ENCODE results near the gene PARS2.

PARS2 gene

DNA sequence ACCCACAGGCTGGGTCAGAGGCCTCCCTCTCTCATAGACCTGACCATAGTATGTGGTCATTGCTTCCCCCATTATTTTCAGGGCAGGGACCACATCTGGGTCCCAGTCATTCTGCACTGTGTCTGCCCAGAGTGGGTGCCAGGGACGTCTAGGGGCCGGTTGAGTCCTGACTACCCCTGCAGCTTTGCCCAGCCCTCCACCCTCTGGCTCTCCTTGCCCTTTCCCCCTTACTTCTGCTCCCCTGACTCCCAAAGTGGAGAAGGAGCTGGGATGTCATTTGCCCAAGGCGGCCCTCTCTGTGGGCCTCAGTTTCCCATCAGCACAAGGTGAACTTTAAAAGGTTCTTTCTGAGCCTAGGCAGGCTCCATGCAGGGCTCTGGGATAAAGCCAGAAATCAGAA lies 41.1 kb upstream of the PARS2 start:
- Histone ChIP-seq H3K4me3 (no peak overlapping the region), H3K27ac (no peak overlapping the region)
- peak; percentile 41 for DNase-seq (ENCODE audit: low spot score)

DNA sequence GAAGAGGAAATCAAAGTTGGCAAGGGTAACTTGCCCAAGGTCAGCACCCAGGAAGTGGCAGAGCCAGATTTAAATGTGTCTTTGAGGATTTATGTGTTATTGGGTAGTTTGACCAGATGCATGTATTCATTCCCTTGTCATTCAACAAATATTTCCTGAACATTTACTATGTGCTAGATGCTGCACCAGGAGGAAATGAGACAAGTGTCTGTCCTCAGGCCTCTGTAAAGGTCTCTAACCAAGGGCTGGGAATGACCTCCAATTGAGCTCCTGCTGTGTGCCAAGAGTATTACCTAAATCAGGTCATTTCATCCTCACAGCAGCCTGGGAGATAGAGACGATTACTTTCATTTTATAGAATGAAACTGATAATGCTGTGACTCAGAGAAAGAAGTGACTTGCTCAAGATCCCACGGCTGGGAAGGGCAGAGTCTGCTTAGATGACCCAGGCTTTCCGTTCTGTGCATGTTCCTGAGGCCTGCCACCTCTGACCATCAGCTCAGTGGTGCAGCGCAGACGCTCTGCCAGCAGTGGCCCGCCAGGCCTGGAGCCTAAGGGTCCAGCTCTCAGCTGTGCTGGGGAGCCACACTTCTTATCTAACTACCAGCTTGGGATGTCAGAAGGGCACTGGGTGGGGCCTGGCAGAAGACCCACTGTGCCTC lies 40.3 kb upstream of the PARS2 start:
- Histone ChIP-seq H3K27ac (no peak overlapping the region), H3K4me3 (no peak overlapping the region)
- TF ChIP-seq, protein P1, sequence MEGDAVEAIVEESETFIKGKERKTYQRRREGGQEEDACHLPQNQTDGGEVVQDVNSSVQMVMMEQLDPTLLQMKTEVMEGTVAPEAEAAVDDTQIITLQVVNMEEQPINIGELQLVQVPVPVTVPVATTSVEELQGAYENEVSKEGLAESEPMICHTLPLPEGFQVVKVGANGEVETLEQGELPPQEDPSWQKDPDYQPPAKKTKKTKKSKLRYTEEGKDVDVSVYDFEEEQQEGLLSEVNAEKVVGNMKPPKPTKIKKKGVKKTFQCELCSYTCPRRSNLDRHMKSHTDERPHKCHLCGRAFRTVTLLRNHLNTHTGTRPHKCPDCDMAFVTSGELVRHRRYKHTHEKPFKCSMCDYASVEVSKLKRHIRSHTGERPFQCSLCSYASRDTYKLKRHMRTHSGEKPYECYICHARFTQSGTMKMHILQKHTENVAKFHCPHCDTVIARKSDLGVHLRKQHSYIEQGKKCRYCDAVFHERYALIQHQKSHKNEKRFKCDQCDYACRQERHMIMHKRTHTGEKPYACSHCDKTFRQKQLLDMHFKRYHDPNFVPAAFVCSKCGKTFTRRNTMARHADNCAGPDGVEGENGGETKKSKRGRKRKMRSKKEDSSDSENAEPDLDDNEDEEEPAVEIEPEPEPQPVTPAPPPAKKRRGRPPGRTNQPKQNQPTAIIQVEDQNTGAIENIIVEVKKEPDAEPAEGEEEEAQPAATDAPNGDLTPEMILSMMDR (IDR thresholded peaks at IDR 0.05): no peak
- DNase-seq (ENCODE audit: low spot score): no peak

More for the DNA sequence above, 41.1 kb upstream of the PARS2 start:
- TF ChIP-seq, protein P1 (IDR thresholded peaks at IDR 0.05): no peak

DNA sequence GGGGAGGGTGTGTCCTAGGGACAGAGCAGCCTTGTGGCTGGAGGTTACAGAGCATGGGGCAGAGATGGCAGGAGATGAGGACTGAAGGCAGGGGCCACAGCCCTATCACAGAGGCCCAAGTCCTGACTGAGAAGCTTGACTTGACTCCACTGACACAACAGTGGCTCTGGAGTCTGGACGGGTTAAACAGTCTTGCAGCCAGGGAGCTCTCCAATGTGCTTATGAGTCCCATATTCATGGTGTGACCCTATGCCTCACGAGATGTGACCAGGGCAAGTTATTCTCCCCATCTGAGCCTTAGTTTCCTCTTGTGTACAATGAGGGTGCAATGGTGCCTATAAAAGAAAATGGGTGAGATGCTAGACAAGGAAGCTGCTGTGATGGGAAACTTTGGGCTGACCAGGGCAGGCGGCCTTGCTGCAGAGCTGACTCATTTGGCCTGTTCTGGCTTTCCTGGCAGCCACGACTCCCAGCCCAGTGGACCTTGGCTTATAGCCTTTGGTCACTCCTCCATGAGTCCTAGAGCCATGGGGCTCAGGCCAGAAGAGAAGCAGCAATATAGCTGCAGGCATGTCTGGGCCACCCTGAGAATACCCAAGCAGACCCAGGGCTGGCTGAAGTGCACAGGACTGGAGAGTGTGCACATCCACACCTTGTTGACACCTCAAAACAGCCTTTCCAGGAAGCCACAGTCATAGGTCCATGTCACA lies 39.6 kb upstream of the PARS2 start:
- Histone ChIP-seq H3K4me3 (no peak overlapping the region), H3K27ac (no peak overlapping the region)
- DNase-seq (ENCODE audit: low spot score): no peak
- TF ChIP-seq, protein P1 (IDR thresholded peaks at IDR 0.05): no peak

DNA sequence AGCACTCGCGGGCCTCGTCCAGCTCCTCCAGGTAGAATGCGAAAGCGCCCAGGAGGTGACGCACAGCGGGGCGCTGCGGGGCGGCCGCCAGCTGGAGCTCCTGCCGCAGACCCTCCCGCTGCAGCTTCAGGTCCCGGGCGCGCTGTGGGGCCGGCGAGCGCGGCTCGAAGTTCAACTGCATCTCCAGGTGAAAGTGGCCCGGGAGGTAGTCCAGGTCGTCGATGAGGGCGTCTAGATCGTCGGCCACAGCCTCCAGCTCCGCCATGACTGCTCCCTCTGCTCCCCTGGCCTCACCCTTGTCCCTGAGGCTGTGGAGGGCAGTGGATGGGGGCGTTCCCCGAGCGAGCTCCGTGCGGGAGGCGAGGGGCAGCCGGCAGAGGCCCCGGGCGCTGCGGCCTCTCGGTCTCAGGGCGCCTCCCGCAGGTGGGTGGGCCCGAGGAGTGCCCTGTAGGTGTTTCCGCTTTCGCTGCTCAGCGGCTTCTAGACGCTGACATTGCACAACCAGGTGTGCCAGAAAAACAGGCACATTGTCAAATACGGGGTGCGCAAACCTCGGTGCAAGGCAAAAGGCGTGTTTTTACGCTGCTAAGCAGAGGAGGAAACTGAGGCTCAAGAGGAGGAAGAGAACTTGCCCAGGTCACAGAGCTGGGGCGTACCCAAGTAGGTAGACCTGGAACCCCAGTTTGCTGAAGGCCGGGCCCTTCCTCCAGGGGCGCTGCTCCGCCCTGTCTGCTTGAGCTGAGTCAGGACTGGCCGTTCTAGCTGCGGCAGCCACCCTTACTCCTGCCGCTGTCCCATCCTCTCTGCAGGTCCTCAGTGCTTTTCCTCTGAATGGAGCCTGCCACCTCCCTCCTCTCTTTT lies 36.8 kb upstream of the PARS2 start, which contains the start of gene TTC22:
TSS of gene TTC22 (minus strand) at position 425 of the 861 bp plus-strand sequence. CDS start at position 265, 160 bp downstream.
- no peak within 1 kb of the TSS for H3K27ac ChIP-seq
- TF ChIP-seq, protein P1 (IDR thresholded peaks at IDR 0.05): no peak
- peak within 1 kb of the TSS; percentile 63 for H3K4me3 ChIP-seq
- no peak for DNase-seq (ENCODE audit: low spot score)

DNA sequence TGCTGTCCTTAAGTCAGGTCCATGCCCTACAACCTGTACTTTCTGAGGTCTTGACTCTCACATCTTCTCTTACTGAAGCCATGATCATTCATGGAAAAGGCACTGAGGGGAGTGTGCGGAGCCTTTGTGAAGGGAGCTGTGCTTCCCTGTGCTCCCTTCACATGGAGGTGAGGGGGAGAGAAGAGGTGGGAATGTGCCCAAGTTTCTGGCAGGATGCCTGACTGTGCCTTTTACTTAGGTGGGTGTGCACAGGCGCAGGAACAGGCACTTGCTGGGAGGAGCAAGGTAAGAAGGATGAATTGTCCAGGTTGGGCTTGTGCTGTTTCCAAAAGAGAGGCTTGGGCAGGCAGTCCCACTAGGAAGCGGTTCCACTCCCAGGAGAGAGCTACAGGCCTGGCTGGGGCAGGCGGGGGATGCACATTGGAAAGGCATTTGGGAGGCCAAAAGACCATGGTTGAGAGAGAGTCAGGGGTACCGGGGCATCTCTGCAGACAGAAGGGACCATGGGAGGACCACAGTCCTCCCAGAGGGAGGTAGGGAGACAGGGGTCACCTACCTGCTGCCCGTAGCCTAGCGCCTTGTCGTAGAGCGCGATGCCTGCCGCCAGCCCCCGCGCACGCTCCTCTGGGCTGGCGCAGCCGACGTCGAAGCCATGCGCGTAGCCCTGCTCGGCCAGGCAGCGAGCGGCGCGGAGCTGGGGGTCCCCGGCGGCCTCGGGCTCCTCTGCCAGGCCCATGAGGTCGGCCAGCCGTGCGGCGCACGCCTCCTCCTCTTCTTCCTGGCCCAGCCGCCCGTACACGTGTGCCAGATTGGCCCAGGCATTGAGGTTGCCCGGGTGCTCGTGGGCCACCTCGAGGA lies 35.9 kb upstream of the PARS2 start:
- no peak overlapping the region for H3K27ac ChIP-seq
- H3K4me3 ChIP-seq: peak overlapping the region; percentile 63

More for the DNA sequence above, 35.9 kb upstream of the PARS2 start:
- DNase-seq (ENCODE audit: low spot score): no peak
- TF ChIP-seq, protein P1 (IDR thresholded peaks at IDR 0.05): no peak
